Measurements from ENCODE around the gene SIRPB2.
A peak's percentile ranks its signal among the peaks of the same experiment; 100 is the strongest.

Gene SIRPB2

GRCh38 chr20:1535420-1536175 is 44.4 kb upstream of the SIRPB2 start:
- Histone ChIP-seq H3K27me3 (ENCODE audit: insufficient read depth, poor library complexity, severe bottlenecking) (no peaks in the 10 kb centered on the region), H3K27ac (replicated peaks) (peak overlapping the region; percentile 84), H3K4me3 (replicated peaks; ENCODE audit: insufficient read depth, low read length) (no peak overlapping the region)
- TF ChIP-seq CTCF (IDR thresholded peaks at IDR 0.05; ENCODE audit: insufficient read depth, low read length) (no peak), POLR2AphosphoS5 (IDR thresholded peaks at IDR 0.05; ENCODE audit: low read depth) (no peak), SPI1 (IDR thresholded peaks at IDR 0.05; ENCODE audit: borderline replicate concordance, low read depth) (no peak), GABPA (IDR thresholded peaks at IDR 0.05; ENCODE audit: low read depth) (no peak)
- TF ChIP-seq, protein P1, sequence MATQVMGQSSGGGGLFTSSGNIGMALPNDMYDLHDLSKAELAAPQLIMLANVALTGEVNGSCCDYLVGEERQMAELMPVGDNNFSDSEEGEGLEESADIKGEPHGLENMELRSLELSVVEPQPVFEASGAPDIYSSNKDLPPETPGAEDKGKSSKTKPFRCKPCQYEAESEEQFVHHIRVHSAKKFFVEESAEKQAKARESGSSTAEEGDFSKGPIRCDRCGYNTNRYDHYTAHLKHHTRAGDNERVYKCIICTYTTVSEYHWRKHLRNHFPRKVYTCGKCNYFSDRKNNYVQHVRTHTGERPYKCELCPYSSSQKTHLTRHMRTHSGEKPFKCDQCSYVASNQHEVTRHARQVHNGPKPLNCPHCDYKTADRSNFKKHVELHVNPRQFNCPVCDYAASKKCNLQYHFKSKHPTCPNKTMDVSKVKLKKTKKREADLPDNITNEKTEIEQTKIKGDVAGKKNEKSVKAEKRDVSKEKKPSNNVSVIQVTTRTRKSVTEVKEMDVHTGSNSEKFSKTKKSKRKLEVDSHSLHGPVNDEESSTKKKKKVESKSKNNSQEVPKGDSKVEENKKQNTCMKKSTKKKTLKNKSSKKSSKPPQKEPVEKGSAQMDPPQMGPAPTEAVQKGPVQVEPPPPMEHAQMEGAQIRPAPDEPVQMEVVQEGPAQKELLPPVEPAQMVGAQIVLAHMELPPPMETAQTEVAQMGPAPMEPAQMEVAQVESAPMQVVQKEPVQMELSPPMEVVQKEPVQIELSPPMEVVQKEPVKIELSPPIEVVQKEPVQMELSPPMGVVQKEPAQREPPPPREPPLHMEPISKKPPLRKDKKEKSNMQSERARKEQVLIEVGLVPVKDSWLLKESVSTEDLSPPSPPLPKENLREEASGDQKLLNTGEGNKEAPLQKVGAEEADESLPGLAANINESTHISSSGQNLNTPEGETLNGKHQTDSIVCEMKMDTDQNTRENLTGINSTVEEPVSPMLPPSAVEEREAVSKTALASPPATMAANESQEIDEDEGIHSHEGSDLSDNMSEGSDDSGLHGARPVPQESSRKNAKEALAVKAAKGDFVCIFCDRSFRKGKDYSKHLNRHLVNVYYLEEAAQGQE (IDR thresholded peaks at IDR 0.05; ENCODE audit: insufficient replicate concordance, low read depth) = no peak
- peak; percentile 45 to 49 for DNase-seq (ENCODE audit: low read depth in 1 of 2, low spot score in 1 of 2)

- DNase-seq (ENCODE audit: low read depth in 1 of 2, low spot score in 1 of 2) = peak in 1 of 2 experiments; percentile 33
- Histone ChIP-seq H3K27me3 (ENCODE audit: insufficient read depth, poor library complexity, severe bottlenecking) (no peaks in the 10 kb centered on the region), H3K27ac (replicated peaks) (no peak overlapping the region; the same call in none of the 2 replicates), H3K4me3 (replicated peaks; ENCODE audit: insufficient read depth, low read length) (no peak overlapping the region)
- no peak for TF ChIP-seq CTCF (IDR thresholded peaks at IDR 0.05; ENCODE audit: insufficient read depth, low read length)
- TF ChIP-seq, protein P1 (IDR thresholded peaks at IDR 0.05; ENCODE audit: insufficient replicate concordance, low read depth) = no peak
- TF ChIP-seq SPI1 (IDR thresholded peaks at IDR 0.05; ENCODE audit: borderline replicate concordance, low read depth) = no peak
- TF ChIP-seq POLR2AphosphoS5 (IDR thresholded peaks at IDR 0.05; ENCODE audit: low read depth) = no peak
- no peak for TF ChIP-seq GABPA (IDR thresholded peaks at IDR 0.05; ENCODE audit: low read depth)
These were observed 43.3 kb upstream of the SIRPB2 start for GRCh38 chr20:1534526-1534925.

GRCh38 chr20:1533059-1533458 is 41.8 kb upstream of the SIRPB2 start:
- H3K27ac ChIP-seq (replicated peaks) = no peak overlapping the region
- no peaks in the 10 kb centered on the region for H3K27me3 ChIP-seq (ENCODE audit: insufficient read depth, poor library complexity, severe bottlenecking)
- TF ChIP-seq GABPA (IDR thresholded peaks at IDR 0.05; ENCODE audit: low read depth) (no peak), POLR2AphosphoS5 (IDR thresholded peaks at IDR 0.05; ENCODE audit: low read depth) (no peak), SPI1 (IDR thresholded peaks at IDR 0.05; ENCODE audit: borderline replicate concordance, low read depth) (no peak), CTCF (IDR thresholded peaks at IDR 0.05; ENCODE audit: insufficient read depth, low read length) (no peak)
- TF ChIP-seq, protein P1 (IDR thresholded peaks at IDR 0.05; ENCODE audit: insufficient replicate concordance, low read depth) = no peak
- peak in 1 of 2 experiments; percentile 45 for DNase-seq (ENCODE audit: low read depth in 1 of 2, low spot score in 1 of 2)
- no peak overlapping the region for H3K4me3 ChIP-seq (replicated peaks; ENCODE audit: insufficient read depth, low read length)
